Activated naive CD4-positive, alpha-beta T cell treated with anti-CD3 and anti-CD28 coated beads, Interleukin-2, amount 50 U/mL, for 24 hours (primary cell): ENCODE results near the gene RPLP1.

Experiments
- H3K27ac Mint-ChIP-seq: one replicate; pipeline ENCODE4 v1.8.0; 2021; ENCODE audit warnings: mild to moderate bottlenecking, mixed read lengths
- H3K27me3 Mint-ChIP-seq: one replicate; pipeline ENCODE4 v1.8.0; 2021; ENCODE audit warnings: mixed read lengths
- H3K36me3 Mint-ChIP-seq: one replicate; pipeline ENCODE4 v1.8.0; 2021; ENCODE audit warnings: mixed read lengths
- H3K4me1 Mint-ChIP-seq: one replicate; pipeline ENCODE4 v1.8.0; 2021; ENCODE audit warnings: mixed read lengths
- H3K4me3 Mint-ChIP-seq: one replicate; pipeline ENCODE4 v1.8.0; 2021; ENCODE audit warnings: mild to moderate bottlenecking, mixed read lengths
- H3K9me3 Mint-ChIP-seq: one replicate; pipeline ENCODE4 v1.8.0; 2021; ENCODE audit warnings: mixed read lengths

RPLP1 gene

DNA sequence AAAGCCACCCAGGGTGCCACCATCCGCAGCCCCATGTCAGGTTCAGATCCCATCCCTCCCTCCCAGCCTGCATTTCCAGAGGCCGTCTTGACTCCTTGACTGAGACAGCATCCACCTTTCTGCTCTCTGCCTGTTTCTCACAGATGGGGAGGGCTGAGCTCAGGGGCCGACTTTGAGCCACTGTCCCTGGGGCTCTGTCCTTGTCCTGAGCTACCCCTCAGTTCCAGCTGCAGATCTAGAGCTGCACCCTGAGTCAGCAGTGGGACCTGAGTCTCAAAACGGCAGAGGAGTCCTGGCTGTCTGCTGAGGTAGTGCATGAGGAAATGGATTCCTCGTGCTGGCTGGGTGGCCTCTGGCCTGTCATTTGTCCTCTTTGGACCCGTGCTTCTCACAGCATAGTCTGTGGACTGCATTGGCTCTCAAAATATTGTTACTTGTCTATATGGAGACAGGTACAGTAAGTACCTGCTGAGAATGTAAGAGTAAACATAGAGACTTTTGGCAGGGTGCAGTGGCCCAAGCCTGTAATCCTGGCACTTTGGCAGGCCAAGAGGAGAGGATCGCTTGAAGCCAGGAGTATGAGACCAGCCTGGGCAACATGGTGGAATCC, 22.3 kb downstream of the RPLP1 start:
- Mint-ChIP-seq H3K9me3 (no peaks in the 10 kb centered on the region), H3K27ac (peak overlapping the region; percentile 80), H3K36me3 (no peaks in the 10 kb centered on the region), H3K4me1 (peaks cover 4% of the 10 kb centered on the region), H3K4me3 (no peak overlapping the region), H3K27me3 (peaks cover 2% of the 10 kb centered on the region)

GRCh38 chr15:69475769-69476358, 23.2 kb downstream of the RPLP1 start:
- H3K27ac Mint-ChIP-seq = no peak overlapping the region
- H3K4me3 Mint-ChIP-seq = no peak overlapping the region
- no peaks in the 10 kb centered on the region for H3K36me3 Mint-ChIP-seq
- peaks cover 7% of the 10 kb centered on the region for H3K4me1 Mint-ChIP-seq
- H3K9me3 Mint-ChIP-seq = no peaks in the 10 kb centered on the region
- peaks cover 2% of the 10 kb centered on the region for H3K27me3 Mint-ChIP-seq

DNA sequence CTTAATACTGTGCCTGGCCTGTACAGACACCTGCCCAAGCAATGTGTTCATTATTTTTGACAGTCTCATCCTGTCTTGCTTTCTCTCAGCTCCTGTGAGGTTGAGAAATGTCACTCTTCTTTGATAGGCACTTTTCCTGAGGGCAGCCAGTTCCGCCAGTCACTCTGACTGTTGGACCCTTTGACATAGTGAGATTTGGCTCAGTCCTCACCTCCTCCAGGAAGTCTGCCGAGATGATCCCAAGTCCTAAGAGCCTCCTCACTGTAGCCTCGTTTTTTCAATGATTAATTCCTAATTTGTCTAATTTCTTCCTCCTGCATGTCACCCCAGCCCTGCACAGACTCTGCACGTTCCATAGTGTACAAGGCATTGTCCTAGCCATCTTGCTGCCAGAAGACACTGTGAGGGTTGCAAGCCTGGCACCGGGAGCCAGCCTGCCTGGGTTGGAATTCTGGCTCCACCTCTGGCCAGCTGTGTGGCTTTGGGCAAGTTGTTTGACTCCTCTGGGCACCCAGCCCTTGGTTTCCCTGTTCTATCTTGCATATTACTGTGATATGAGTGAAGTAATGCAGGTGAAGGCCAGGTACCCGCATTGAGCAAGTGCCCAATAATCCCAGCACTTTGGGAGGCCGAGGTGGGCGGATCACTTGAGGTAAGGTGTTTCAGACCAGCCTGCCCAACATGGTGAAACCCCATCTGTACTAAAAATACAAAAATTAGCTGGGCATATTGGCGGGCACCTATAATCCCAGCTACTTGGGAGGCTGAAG, 24.3 kb downstream of the RPLP1 start:
- Mint-ChIP-seq H3K27me3 (peaks cover 2% of the 10 kb centered on the region), H3K27ac (peak overlapping the region; percentile 8), H3K4me1 (peaks cover 3% of the 10 kb centered on the region), H3K4me3 (no peak overlapping the region), H3K9me3 (no peaks in the 10 kb centered on the region), H3K36me3 (no peaks in the 10 kb centered on the region)

DNA sequence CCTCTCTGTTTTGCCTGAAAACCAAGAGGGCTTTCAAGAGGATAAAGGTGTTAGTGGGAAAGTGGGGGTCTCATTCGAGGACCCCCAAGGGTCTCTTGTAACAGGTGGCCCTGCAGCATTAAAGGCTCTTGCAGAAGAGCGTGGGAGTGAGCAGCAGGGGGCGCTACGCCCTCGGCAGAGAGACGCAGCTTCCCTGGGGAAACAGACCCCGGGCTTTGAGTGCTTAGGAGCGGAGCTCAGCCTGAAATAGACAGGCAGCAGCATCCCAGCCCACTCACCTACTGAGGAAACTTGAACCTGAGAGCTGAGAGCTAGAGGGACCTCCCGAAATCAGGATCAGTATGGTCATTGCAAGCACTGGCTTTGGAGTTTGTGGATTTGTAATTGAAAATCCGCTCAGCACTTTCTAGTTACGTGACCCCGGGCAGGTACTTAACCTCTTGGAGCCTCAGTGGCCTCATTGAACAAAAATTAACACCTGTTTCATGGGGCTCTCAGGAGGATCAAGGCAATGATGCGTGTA, 25.7 kb downstream of the RPLP1 start:
- Mint-ChIP-seq H3K27ac (no peak overlapping the region), H3K9me3 (no peaks in the 10 kb centered on the region), H3K36me3 (no peaks in the 10 kb centered on the region), H3K4me3 (no peak overlapping the region), H3K27me3 (peaks cover 2% of the 10 kb centered on the region), H3K4me1 (peaks cover 3% of the 10 kb centered on the region)

DNA sequence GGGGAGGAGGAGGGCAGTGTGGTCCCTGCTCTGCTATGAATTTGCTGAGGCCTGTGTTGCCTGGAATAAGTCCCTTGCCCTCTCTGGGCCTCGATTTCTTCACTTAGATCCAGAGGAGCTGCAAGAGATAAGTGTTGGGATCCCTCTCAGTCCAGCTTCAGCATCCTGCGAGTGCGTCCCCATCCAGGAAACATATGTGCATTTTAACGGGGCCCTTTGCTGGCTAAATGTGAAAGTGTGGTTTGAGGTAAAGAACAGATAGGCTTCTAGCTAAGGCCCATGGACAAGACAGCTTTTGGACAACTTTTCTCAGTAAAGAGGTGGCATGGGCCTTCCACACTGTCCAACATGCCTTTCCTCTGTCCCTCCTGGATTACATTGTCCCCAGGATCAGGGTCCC, 26.5 kb downstream of the RPLP1 start:
- H3K4me1 Mint-ChIP-seq = peaks cover 3% of the 10 kb centered on the region
- H3K36me3 Mint-ChIP-seq = no peaks in the 10 kb centered on the region
- H3K27ac Mint-ChIP-seq = no peak overlapping the region
- peaks cover 2% of the 10 kb centered on the region for H3K27me3 Mint-ChIP-seq
- no peaks in the 10 kb centered on the region for H3K9me3 Mint-ChIP-seq
- no peak overlapping the region for H3K4me3 Mint-ChIP-seq

DNA sequence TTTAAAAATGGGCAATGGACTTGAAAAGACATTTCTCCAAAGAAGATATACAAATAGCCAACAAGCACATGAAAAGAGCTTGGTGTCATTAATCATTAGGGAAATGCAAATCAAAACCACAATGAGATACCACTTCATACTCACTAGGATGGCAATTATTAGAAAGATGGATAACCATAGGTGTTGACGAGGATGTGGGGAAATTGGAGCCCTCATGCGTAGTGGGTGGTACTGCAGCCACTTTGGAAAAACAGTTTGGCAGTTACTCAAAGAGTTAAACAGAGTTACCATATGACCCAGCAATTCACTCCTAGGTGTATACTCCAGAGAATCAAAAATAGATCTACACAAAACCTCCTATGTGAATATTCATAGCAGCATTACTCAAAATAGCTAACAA, 27.4 kb downstream of the RPLP1 start:
- H3K27me3 Mint-ChIP-seq = peaks cover 2% of the 10 kb centered on the region
- H3K36me3 Mint-ChIP-seq = no peaks in the 10 kb centered on the region
- H3K4me3 Mint-ChIP-seq = no peak overlapping the region
- H3K4me1 Mint-ChIP-seq = peaks cover 3% of the 10 kb centered on the region
- no peak overlapping the region for H3K27ac Mint-ChIP-seq
- no peaks in the 10 kb centered on the region for H3K9me3 Mint-ChIP-seq

DNA sequence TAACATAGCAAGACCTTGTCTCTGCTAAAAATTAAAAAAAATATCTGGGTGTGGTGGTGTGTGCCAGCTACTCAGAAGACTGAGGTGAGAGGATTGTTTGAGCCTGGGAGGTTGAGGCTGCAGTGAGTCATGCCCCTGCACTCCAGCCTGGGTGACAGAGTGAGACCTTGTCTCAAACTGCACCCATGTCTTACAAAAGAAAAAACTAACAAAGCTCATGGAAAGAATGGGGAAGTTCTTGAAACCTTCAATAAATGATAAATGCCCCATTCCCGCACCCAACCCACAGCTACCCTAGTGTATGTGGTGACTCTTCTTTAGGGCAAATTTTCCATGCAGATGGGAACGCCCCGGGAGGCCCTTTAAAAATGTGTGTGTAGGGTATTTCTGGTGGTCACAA, 28.3 kb downstream of the RPLP1 start:
- Mint-ChIP-seq H3K27ac (no peak overlapping the region), H3K4me3 (no peak overlapping the region), H3K4me1 (peaks cover 3% of the 10 kb centered on the region), H3K9me3 (no peaks in the 10 kb centered on the region), H3K27me3 (peaks cover 2% of the 10 kb centered on the region), H3K36me3 (no peaks in the 10 kb centered on the region)

GRCh38 chr15:69482686-69483256, 30.2 kb downstream of the RPLP1 start:
- Mint-ChIP-seq H3K27me3 (no peaks in the 10 kb centered on the region), H3K36me3 (no peaks in the 10 kb centered on the region)

DNA sequence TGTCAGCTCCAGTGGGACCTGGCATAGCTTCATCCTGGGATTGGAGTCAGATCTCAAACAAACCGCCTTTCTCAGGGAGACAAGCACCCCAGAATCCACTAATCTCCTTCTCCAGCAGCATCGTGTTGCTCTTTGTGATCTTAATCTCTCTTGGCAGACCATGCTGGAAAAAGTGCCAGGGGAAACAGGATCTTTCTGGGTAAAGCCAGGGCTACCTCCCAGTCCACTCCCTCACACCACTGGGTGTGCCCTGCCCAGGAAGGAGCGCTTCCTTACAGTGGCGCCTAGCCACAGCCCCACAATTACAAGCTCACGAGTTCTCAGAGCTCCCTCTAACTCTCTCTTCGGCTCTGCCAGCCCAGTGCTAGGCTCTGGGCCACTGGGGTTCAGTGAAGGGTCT, 32.2 kb downstream of the RPLP1 start:
- no peaks in the 10 kb centered on the region for H3K9me3 Mint-ChIP-seq
- no peaks in the 10 kb centered on the region for H3K36me3 Mint-ChIP-seq
- H3K27me3 Mint-ChIP-seq = no peaks in the 10 kb centered on the region
- no peak overlapping the region for H3K27ac Mint-ChIP-seq
- H3K4me1 Mint-ChIP-seq = peaks cover 3% of the 10 kb centered on the region
- H3K4me3 Mint-ChIP-seq = no peak overlapping the region

More at GRCh38 chr15:69482686-69483256, 30.2 kb downstream of the RPLP1 start:
- Mint-ChIP-seq H3K4me3 (no peak overlapping the region), H3K9me3 (no peaks in the 10 kb centered on the region), H3K4me1 (peaks cover 3% of the 10 kb centered on the region), H3K27ac (no peak overlapping the region)

- no peak overlapping the region for H3K27ac Mint-ChIP-seq
- H3K4me1 Mint-ChIP-seq = no peaks in the 10 kb centered on the region
These were observed 34.0 kb downstream of the RPLP1 start for GRCh38 chr15:69486481-69487110.

GRCh38 chr15:69489073-69489571, 36.5 kb downstream of the RPLP1 start:
- Mint-ChIP-seq H3K4me3 (no peak overlapping the region), H3K9me3 (no peaks in the 10 kb centered on the region), H3K4me1 (no peaks in the 10 kb centered on the region), H3K27me3 (no peaks in the 10 kb centered on the region), H3K27ac (no peak overlapping the region), H3K36me3 (no peaks in the 10 kb centered on the region)

More at GRCh38 chr15:69486481-69487110, 34.0 kb downstream of the RPLP1 start:
- Mint-ChIP-seq H3K9me3 (no peaks in the 10 kb centered on the region), H3K27me3 (no peaks in the 10 kb centered on the region), H3K4me3 (no peak overlapping the region), H3K36me3 (no peaks in the 10 kb centered on the region)

DNA sequence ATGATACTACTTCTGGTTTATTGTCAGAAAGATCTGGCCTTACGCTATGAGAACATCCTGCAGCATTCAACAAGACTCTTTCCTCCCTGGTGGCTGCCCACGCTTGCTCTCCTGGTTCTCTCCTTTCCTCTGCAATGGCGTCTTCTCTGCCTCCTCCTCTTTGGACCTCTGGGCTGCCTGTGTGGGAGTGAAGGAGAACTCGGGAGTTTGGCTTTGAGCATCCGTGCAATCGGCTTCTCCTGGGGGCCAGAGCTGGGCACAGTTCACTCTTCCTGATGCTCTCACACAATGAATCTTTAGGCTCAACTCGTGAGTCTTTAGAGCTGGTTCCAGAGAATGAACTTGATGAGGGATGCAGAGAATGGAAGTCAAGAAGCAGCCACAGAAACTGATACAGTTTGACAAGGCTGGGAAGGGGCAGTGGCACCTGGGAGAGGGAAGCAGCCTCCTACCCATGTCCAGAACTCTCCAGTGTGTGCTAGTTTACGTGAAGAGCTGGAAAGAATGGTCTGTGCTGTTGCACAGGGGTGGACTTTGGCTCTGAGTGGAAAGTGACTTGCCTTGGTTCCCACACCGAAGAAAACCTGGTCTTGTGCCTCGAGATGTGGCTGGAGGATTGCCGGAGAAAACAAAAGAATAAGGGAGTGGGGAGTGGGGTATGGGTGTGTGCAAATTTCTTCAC, 37.9 kb downstream of the RPLP1 start:
- H3K9me3 Mint-ChIP-seq = no peaks in the 10 kb centered on the region
- no peak overlapping the region for H3K27ac Mint-ChIP-seq
- H3K4me3 Mint-ChIP-seq = no peak overlapping the region
- H3K4me1 Mint-ChIP-seq = no peaks in the 10 kb centered on the region
- no peaks in the 10 kb centered on the region for H3K36me3 Mint-ChIP-seq
- no peaks in the 10 kb centered on the region for H3K27me3 Mint-ChIP-seq

GRCh38 chr15:69491038-69491505, 38.5 kb downstream of the RPLP1 start:
- Mint-ChIP-seq H3K4me1 (no peaks in the 10 kb centered on the region), H3K27me3 (no peaks in the 10 kb centered on the region), H3K27ac (no peak overlapping the region), H3K9me3 (no peaks in the 10 kb centered on the region), H3K4me3 (no peak overlapping the region), H3K36me3 (no peaks in the 10 kb centered on the region)

DNA sequence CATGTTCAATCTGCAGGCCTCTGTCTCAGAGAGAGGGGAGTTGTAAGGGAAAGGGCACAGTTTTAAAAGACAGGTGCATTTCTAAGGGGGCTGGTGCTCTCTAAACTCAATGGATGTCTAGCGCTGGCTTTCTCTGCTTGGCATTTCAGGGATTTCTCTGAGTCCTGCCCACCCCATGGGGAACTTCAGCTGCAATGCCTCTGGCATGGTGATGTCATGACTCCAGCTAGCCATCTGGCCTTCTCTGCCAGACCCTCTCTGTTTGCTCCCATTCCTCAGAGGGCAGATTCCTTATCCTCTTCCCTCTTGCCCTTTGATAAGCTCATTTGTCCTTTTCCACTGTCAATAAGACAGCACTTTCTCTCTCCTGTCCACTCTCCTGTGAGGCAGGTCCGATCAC, 40.8 kb downstream of the RPLP1 start:
- H3K27me3 Mint-ChIP-seq = no peaks in the 10 kb centered on the region
- no peak overlapping the region for H3K4me3 Mint-ChIP-seq
- H3K4me1 Mint-ChIP-seq = peaks cover 3% of the 10 kb centered on the region
- no peak overlapping the region for H3K27ac Mint-ChIP-seq
- no peaks in the 10 kb centered on the region for H3K36me3 Mint-ChIP-seq
- no peaks in the 10 kb centered on the region for H3K9me3 Mint-ChIP-seq

DNA sequence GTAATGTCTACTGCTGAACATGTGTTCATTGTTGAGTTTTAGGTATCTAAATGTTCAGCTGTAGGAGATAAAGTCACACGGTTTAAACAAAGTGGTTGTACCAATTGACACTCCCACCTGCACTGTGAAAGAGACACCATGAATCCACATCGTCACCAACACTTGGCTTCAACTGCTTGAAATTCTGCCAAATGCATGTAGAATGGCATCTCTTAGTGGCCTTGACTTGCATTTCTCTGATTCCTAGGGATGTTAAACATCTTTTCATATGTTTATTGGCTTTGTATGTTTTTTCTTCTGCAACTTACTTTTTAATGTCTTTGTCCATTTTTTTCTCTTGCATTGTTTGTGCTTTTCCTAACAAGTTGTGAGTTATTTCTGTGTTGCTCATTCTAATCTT, 43.4 kb downstream of the RPLP1 start:
- Mint-ChIP-seq H3K4me3 (no peak overlapping the region), H3K27me3 (no peaks in the 10 kb centered on the region), H3K27ac (no peak overlapping the region), H3K36me3 (no peaks in the 10 kb centered on the region), H3K9me3 (no peaks in the 10 kb centered on the region), H3K4me1 (peaks cover 3% of the 10 kb centered on the region)
